Embryonic facial prominence (tissue), 1 donor: ENCODE results near the gene RTN4RL1.
"Not testable (repeated sequence)": the region's sequence is repeated elsewhere in the genome, so short reads cannot be mapped to it uniquely, and the experiment has no call there.

Source experiments
- DNase-seq: peaks from one replicate; pipeline ENCODE4 v3.0.0-alpha.2; 2016; ENCODE audit errors: extremely low spot score

Gene RTN4RL1

DNA sequence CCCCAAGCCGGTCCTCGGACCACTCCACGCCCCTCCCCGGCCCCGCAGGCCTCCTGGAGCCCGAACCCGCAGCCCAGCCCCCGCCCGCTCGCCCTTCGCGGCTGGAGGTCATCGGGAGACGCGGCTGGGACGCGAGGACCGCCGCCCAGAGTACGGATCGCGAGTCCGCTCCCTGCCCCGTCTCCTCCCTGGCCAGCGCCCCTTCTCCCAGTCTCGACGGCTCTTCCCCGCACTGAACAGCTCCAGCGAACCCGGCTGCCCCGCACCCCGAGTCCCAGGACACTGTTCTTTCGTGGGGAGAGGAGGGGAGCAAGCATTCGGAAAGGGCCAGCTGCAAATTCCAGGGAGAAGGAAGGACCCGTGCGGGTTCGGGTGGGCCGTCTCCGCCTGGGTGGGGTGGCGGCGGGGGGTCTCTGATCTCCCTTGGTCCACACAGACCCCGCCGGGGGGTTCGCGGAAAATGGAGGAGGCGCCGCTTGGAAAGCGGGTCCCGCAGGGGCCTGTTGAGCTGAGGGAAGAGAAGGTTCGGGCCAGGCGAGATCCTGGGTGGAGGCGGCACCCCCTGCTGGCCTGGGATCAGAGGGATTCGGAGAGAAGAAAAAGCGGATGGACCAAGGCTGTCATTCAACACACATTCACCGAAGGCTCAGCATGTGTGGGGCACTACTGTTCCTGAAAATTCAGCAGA, 632 bp upstream of the RTN4RL1 start:
- no peak for DNase-seq

GRCh38 chr17:2024572-2025219, 438 bp downstream of the RTN4RL1 start:
- DNase-seq, result no peak

DNA sequence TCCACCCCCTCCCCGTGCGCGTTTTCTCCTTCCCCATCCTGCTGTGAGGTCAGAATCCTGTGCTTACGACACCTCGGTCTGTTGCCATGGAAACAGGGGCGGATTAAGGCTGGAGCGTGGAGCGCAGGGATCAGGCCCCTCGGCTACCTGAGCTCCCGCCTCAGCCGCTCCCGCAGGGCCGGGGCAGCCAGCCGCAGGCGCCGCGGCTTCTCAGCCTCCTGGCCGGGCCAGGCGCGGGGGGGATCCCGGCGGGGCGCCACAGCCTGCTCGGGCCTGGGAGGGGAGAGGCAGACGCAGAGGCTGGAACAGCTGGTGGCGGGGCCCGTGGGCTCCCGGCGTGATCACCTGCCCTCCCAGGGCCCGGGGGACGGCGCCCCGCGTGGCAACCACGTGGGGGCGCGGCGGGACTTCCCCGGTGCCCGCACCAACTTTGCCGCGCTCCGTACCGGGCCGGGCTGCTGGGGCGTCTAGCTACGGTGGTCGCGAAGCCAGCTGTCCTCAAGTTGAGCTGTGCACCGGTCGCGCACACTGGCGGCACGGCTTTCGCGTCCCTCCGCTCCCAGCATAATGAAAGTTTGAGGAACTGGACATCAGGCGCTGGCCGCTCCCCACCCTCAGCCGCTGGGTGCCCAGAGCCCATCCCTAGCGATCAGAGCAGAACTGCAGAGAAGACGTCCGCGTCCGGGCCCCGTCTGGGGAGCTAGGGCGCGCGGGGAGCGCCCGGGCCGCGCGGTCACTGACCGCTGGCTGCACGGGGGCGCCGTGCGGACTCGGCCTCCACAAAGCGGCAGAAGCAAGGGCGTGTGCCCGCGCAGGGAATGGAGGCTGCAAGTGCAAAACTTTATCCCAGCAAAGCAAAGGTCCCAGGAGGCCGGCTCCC, 1.2 kb downstream of the RTN4RL1 start:
- DNase-seq, result no peak

DNA sequence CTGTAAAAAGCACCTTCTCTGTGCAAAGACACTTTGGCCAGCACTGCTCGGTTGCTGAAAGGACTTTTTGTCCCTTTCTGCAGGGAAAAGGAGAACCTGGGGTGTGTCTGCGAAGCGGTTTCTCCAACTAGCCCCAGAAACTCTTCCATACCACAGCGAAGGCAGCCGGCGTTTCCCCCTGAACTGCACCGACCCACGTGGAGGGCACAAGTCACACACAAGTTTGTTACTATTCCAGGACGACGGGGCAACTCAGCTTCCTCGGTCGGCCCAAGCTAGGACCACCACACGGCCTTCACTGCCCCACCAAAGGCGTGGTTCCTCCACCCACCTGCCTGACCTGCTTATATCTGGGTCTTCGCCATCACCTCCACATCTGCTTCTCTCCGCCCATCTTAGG, 1.9 kb downstream of the RTN4RL1 start:
- DNase-seq, result no peak

DNA sequence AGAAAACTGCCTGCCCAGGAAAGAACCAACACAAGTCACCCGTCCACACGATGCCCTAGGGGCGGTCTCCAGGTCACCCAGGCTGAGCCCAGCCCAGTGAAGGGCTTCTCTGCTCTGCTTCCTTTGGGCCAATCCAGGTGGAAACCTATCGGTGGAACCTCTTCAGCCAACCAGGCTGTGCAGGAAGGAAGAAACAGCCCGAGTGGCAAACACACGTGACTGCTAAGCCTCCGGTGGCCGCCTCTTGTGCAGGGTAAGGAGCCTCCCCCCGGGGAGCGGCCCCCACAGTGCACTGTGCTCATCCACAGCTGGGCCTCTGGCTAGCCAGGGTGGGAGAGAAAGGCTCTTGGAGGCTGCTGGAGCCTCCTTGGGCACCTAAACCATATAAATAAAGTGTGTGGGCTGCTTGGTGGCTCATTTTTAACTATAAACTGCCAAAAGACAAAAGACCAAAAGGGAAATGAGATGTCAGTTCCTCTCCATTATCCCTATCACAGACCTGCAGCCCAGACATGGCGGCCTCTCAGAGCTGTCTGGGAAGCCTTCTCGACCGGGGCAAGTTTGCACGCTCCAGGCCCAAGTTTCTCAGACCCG, 2.4 kb downstream of the RTN4RL1 start:
- no peak for DNase-seq

DNA sequence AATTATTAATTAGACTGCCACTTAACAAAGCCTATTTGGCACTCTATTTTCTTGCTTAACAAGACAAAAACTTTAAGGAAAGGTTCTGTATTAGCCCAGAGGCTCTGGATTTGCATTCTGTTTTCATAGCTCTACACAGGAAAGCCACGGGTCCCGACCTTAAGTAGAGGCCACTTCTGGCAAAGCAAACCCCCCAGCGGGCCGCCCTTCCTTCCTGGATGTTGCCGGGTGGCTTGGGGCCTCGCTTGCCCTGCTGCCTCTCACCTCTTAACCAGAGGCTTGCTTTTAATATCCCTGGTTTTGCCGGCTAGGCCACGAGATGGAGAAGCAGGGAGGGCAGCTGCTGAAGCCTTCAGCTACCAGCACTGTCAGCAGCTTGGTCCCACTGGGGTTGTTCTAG, 4.4 kb downstream of the RTN4RL1 start:
- DNase-seq, result no peak

DNA sequence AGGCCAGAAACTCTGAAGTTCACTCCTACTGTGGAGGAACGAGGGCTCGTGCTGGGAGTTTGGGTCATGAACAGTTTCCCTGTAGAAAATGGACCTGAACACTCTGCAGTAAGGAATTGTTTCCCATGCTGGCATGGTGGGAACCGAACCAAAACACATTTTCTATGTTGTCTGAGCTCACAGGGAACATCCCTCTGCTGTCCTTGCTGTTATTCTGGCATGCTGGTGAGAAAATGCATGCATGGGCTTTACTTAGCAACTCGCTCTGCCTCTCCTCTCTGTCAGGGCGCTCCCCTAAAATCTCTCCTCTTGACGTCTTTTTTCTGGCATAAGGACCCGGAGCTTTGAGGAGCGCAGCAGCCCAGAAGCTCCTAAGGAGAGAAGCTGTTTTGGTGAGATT, 5.4 kb downstream of the RTN4RL1 start:
- DNase-seq, result no peak

DNA sequence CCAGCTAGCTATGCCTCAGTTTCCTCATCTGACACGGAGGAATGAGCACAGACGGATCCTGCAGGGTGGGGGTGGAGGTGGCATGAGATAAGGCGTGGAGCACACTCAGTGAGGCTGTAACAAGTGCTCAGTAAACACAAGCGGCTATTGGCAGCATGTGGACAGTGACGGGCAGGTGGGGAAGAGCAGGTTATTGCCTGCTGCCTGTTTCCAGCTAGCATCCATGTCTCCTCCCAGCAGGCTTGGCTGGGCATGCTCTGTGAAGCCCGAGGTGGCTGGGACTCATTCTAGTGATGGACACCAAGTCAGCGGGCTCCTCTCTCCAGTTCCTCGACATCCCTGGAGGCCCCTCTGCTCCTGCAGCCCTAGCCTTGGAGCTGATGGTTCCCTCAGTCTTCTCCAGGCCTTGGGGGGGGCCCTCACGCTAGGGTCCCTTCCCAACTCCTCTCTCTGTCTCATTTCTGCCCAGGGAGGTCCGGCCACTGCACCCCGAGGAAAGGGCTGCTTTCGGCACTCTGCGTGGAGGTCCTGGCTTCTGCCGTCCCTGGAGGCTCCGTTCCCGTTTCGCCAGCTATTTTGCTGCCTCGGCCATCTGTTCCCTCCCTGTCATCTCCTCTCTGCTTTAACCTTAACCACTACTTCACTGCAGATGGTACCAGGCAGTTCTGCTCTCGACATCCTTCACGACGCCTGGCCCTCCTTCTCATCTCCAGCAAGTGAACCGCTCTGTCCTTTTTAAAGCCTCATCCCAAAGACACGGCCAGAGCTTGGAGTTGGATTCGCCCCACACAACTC, 6.2 kb downstream of the RTN4RL1 start:
- no peak for DNase-seq

DNA sequence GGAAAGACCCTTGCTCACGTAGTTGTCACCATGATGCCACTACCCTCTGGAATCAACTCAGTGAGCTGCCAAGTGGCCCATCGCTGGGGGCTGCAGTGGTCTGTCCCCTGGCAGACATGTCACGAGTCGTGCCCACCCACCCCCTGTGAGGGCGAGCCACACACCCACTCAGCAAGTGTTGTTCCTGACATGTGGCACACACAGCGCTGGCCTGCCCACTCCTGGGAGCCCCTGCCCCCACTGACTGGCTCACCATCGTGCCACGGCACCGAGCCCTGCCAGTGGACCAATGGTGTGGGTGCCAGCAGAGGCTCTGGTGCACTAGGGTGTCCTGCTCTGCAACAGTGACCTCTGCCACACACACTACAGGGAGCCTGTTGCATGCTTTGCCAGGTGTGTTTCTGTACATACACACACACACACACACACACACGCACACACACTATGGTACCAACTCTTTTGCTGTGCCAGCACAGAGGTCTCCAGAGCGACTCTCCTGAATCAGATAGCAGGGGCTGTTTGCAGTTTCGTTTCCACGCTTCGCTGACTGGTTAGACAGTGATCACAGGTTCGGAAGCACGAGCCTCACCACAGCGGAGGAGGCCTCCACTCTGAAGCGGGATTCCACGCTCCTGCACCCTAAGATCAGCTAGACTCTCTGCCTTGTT, 7.7 kb downstream of the RTN4RL1 start:
- DNase-seq, result no peak

- DNase-seq, result no peak
Observed at GRCh38 chr17:2016494-2016893, 8.6 kb downstream of the RTN4RL1 start.

DNA sequence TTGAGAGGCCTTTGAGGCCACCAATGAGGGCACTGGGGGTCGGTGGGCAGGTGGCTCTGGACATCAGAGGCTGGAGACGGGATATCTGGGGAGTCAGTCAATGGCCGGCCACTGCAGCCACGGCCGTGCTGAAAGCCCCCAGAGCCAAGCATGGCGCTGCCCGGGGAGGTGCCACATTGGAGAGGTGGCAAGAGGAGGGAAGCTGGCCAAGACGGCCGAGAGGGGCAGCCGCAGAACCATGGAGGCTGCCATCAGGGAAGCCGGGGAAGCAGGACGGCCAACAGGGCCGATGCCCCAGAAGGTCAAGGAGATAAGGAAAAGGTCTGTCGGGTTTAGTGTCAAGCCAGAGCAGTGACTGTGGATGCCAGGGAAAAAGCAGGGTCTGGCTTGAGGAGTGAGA, 9.8 kb downstream of the RTN4RL1 start:
- DNase-seq, result no peak

DNA sequence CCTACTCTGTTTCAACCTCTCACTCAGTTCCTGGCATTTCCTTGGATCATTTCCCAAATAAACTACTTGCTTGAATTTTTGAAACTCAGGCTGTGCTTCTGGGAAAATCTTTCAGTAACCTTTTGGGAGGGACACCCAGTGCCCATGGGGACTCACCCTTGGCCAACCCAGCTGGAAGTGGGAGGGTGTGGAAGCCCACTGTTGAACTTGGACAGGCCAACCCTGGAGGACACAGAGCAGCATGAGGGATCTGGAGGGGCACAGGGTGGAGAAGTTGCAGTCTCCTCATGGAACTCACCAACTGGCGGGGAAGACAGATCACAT, 11.2 kb downstream of the RTN4RL1 start:
- DNase-seq, result no peak

- DNase-seq, result not testable (repeated sequence)
Observed at GRCh38 chr17:2013220-2013993, 11.7 kb downstream of the RTN4RL1 start.

DNA sequence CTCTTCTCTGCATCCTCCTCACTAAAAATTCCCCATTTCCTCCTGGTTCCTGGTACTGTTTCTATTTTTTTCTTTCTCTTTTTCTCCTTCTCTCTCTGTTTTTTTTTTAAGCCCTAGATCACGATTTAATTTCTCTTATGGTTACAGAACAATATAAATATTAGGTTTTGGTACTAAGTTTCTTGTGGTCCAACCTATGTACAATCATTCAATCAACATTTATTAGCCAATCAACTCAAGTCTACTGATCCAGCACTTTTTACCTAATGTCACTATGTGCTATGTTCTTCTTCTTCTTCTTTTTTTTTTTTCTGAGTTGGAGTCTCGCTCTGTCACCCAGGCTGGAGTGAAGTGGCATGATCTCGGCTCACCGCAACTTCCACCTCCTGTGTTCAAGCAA, 12.6 kb downstream of the RTN4RL1 start:
- DNase-seq, result no peak

GRCh38 chr17:2011411-2012371, 13.4 kb downstream of the RTN4RL1 start:
- DNase-seq, result no peak

GRCh38 chr17:2009737-2010136, 15.4 kb downstream of the RTN4RL1 start:
- DNase-seq, result no peak

- DNase-seq, result no peak
Observed at GRCh38 chr17:2008332-2009126, 16.6 kb downstream of the RTN4RL1 start.

GRCh38 chr17:2004435-2004952, 20.6 kb downstream of the RTN4RL1 start:
- no peak for DNase-seq
